Smooth muscle cell (in vitro differentiated cells): Measurements from ENCODE around the gene LANCL3. TPM values are rescaled to one million over a fixed set of nuclear protein-coding genes. Genes with fewer than 3 reads are reported as not detected.

ENCODE experiments used
- DNase-seq: peaks from one replicate; lab custom pipeline; 2025; ENCODE audit not compliant: unreplicated experiment; lab: John Stamatoyannopoulos, UW
- H2AFZ ChIP-seq: fragments of 200-600 bp; sonication (generic); 2 replicates; pipeline ENCODE4 v1.6.0; 2016; ENCODE audit warnings: antibody characterized with exemption, low read depth, mild to moderate bottlenecking
- H3F3A ChIP-seq: fragments of 200-600 bp; sonication (generic); 2 replicates; pipeline ENCODE4 v1.6.0; 2017; ENCODE audit warnings: antibody characterized with exemption, low read depth
- H3K27ac ChIP-seq: fragments of 200-600 bp; sonication (generic); 2 replicates; pipeline ENCODE4 v1.5.1; 2016; ENCODE audit warnings: low read depth, mild to moderate bottlenecking
- H3K27me3 ChIP-seq: fragments of 200-600 bp; sonication (generic); 2 replicates; pipeline ENCODE4 v1.6.1; 2016; ENCODE audit warnings: low read depth, mild to moderate bottlenecking
- H3K36me3 ChIP-seq: fragments of 200-600 bp; sonication (generic); 2 replicates; pipeline ENCODE4 v1.5.1; 2016; ENCODE audit warnings: low read depth
- H3K4me1 ChIP-seq: fragments of 200-600 bp; sonication (generic); 2 replicates; pipeline ENCODE4 v1.5.1; 2016; ENCODE audit warnings: low read depth
- H3K4me2 ChIP-seq: fragments of 200-600 bp; sonication (generic); 2 replicates; pipeline ENCODE4 v1.6.0; 2016; ENCODE audit warnings: mild to moderate bottlenecking
- H3K4me3 ChIP-seq: fragments of 200-600 bp; sonication (generic); 2 replicates; pipeline ENCODE4 v1.5.1; 2016; ENCODE audit warnings: mild to moderate bottlenecking
- H3K79me2 ChIP-seq: fragments of 200-600 bp; sonication (generic); 2 replicates; pipeline ENCODE4 v1.6.0; 2016; ENCODE audit warnings: low read depth, mild to moderate bottlenecking
- H3K9ac ChIP-seq: fragments of 200-600 bp; sonication (generic); 2 replicates; pipeline ENCODE4 v1.6.0; 2016; ENCODE audit warnings: low read depth
- H3K9me3 ChIP-seq: fragments of 200-600 bp; sonication (generic); replicated peaks from 2 replicates; pipeline ENCODE4 v1.5.1; 2016; ENCODE audit warnings: low read depth
- H4K20me1 ChIP-seq: fragments of 200-600 bp; sonication (generic); 2 replicates; pipeline ENCODE4 v1.6.0; 2016; ENCODE audit warnings: low read depth
- WGBS: methylation state at CpG from one replicate; pipeline ENCODE4 v1.1.7; 2016; ENCODE audit warnings: low lambda C conversion rate; 5-methylcytosine and 5-hydroxymethylcytosine counted together
- polyA plus RNA-seq: library from polyadenylated mRNA; unstranded; fragments of >200 nt; fragmentation: Nextera tagmentation; extraction: Ambion mirVana; gene quantifications from 2 replicates; pipeline ENCODE4 v1.2.1, GENCODE V29; 2016
- total RNA-seq: library from RNA; depleted of rRNA; stranded (reverse); fragments of >200 nt; gene quantifications from 2 replicates; pipeline ENCODE4 v1.2.3, GENCODE V29; 2014
- TF ChIP-seq, protein P1 (sequence below): fragments of 200-600 bp; sonication (generic); IDR thresholded peaks from 2 replicates; pipeline ENCODE4 v1.5.1; 2017; ENCODE audit warnings: borderline replicate concordance, mild to moderate bottlenecking, antibody characterized with exemption; ENCODE audit not compliant: insufficient read depth, poor library complexity, severe bottlenecking

LANCL3 gene
- total and polyA plus RNA-seq, 2 experiments from 2014 or later, result 0.18 to 0.54 TPM

- WGBS, result 90% methylated on average over 3 of the region's 3 CpGs
- DNase-seq, result no peak
- no peak overlapping the region for H3K4me3 ChIP-seq
Observed at GRCh38 chrX:37686996-37687395, 115.5 kb downstream of the LANCL3 start.

GRCh38 chrX:37690119-37690518, 118.7 kb downstream of the LANCL3 start:
- Histone ChIP-seq H3K4me3 (no peak overlapping the region), H3K9me3 (no peaks in the 10 kb centered on the region), H3K79me2 (no peaks in the 10 kb centered on the region), H3K27ac (no peak overlapping the region), H4K20me1 (no peaks in the 10 kb centered on the region), H3K36me3 (no peaks in the 10 kb centered on the region), H3K27me3 (no peaks in the 10 kb centered on the region), H2AFZ (no peak overlapping the region), H3K9ac (no peak overlapping the region), H3F3A (no peaks in the 10 kb centered on the region), H3K4me2 (no peak overlapping the region), H3K4me1 (no peaks in the 10 kb centered on the region)
- no peak for DNase-seq
- TF ChIP-seq, protein P1, sequence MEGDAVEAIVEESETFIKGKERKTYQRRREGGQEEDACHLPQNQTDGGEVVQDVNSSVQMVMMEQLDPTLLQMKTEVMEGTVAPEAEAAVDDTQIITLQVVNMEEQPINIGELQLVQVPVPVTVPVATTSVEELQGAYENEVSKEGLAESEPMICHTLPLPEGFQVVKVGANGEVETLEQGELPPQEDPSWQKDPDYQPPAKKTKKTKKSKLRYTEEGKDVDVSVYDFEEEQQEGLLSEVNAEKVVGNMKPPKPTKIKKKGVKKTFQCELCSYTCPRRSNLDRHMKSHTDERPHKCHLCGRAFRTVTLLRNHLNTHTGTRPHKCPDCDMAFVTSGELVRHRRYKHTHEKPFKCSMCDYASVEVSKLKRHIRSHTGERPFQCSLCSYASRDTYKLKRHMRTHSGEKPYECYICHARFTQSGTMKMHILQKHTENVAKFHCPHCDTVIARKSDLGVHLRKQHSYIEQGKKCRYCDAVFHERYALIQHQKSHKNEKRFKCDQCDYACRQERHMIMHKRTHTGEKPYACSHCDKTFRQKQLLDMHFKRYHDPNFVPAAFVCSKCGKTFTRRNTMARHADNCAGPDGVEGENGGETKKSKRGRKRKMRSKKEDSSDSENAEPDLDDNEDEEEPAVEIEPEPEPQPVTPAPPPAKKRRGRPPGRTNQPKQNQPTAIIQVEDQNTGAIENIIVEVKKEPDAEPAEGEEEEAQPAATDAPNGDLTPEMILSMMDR, result no peak

More at GRCh38 chrX:37686996-37687395, 115.5 kb downstream of the LANCL3 start:
- Histone ChIP-seq H3F3A (no peaks in the 10 kb centered on the region), H3K4me2 (no peak overlapping the region), H3K27me3 (no peaks in the 10 kb centered on the region), H3K27ac (no peak overlapping the region), H2AFZ (no peak overlapping the region), H3K9ac (no peak overlapping the region), H3K4me1 (no peaks in the 10 kb centered on the region), H4K20me1 (no peaks in the 10 kb centered on the region), H3K79me2 (no peaks in the 10 kb centered on the region), H3K36me3 (no peaks in the 10 kb centered on the region), H3K9me3 (no peaks in the 10 kb centered on the region)
- TF ChIP-seq, protein P1, result no peak

DNA sequence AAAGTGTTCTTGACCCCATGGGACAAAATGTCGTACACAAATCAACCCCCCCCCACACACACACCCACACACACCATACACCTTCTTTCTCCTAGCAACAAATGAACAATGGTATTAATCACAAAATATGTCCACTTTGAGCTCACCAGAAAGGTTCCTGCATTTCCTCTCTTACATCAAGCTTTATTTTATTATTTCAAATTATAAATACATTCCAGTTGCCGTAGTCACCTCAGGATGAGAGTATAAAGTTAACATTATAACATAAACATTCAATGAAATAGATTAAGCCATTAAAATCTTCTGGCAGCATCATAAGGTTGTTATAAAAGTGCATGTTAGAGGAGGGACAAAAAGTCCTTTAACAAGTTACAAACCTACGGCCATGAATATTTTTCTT, 121.5 kb downstream of the LANCL3 start:
- Histone ChIP-seq H3K79me2 (no peaks in the 10 kb centered on the region), H3K9ac (no peak overlapping the region), H3F3A (no peaks in the 10 kb centered on the region), H3K27me3 (no peaks in the 10 kb centered on the region), H2AFZ (no peak overlapping the region), H3K9me3 (no peaks in the 10 kb centered on the region), H3K4me1 (no peaks in the 10 kb centered on the region), H3K4me2 (no peak overlapping the region), H3K4me3 (no peak overlapping the region), H3K27ac (no peak overlapping the region), H4K20me1 (no peaks in the 10 kb centered on the region), H3K36me3 (no peaks in the 10 kb centered on the region)
- TF ChIP-seq, protein P1, result no peak
- no peak for DNase-seq
- 89% methylated on average over 3 of the region's 3 CpGs for WGBS

- no peaks in the 10 kb centered on the region for H3K9me3 ChIP-seq
Observed at GRCh38 chrX:37697169-37697760, 125.8 kb downstream of the LANCL3 start.

More at GRCh38 chrX:37697169-37697760, 125.8 kb downstream of the LANCL3 start:
- Histone ChIP-seq H3K4me2 (no peak overlapping the region), H3K36me3 (no peaks in the 10 kb centered on the region), H4K20me1 (no peaks in the 10 kb centered on the region), H3K9ac (no peak overlapping the region), H3K4me1 (no peaks in the 10 kb centered on the region), H2AFZ (no peak overlapping the region), H3K4me3 (no peak overlapping the region), H3K79me2 (no peaks in the 10 kb centered on the region), H3K27ac (no peak overlapping the region), H3K27me3 (no peaks in the 10 kb centered on the region), H3F3A (no peaks in the 10 kb centered on the region)
- 45% methylated on average over 1 of the region's 1 CpG for WGBS
- no peak for DNase-seq
- TF ChIP-seq, protein P1, result no peak
